Activated effector memory CD4-positive, alpha-beta T cell treated with Interleukin-2 at 50 U/mL for 16 hours (primary cell): ENCODE results near the gene RXFP1.

Source experiments
- DNase-seq: peaks from one replicate; pipeline ENCODE4 v3.0.0-alpha.2; 2020

RXFP1 gene

DNA sequence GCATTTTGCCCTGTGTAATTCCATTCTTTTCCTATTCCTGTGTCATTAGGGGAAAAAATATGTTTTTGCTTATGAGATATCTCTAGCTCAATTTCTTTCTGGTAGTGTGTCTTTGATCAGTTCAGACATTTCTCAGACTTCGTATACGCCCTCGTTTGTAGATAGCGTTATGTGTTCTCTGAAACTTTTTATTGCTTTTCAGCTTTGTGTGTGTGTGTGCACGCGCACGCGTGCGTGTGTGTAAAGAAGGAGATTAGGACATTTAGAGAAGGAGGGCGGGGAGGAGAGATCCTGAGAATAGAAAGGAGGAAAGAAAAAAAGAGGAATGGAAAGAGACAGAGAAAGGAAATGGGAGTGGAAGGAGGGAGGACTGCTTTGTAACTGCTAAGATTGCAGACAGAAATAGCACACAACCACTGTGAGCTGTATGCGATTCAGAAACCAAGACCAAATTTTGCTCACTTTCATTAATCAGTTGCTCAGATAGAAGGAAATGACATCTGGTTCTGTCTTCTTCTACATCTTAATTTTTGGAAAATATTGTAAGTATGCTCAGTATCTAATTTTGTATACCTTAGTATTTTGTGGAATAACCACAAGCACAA, at the start of gene RXFP1:
Gene RXFP1, plus strand, starts transcription at position 399 of the 605 bp plus-strand sequence. Its CDS starts 95 bp downstream, at position 494.
- DNase-seq = no peak

DNA sequence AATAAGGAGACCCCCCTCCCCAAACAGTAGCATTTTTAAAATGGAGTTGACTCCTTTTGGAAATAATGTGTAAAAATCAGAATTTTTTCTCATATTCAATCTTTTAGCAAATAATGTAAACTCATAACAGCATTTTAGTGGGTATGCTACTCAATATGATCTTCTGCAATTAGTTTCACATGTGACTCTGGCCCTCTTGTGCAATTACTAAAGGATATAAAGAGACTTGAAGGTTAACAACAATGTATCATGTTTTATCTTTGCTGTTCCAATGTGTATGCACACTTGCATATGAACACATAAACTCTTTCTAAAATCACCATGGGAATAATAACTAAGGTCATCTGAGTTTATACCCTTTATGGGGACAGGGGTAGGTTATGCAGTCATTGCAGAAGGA, 39.9 kb upstream of the RXFP1 start:
- no peak for DNase-seq

DNA sequence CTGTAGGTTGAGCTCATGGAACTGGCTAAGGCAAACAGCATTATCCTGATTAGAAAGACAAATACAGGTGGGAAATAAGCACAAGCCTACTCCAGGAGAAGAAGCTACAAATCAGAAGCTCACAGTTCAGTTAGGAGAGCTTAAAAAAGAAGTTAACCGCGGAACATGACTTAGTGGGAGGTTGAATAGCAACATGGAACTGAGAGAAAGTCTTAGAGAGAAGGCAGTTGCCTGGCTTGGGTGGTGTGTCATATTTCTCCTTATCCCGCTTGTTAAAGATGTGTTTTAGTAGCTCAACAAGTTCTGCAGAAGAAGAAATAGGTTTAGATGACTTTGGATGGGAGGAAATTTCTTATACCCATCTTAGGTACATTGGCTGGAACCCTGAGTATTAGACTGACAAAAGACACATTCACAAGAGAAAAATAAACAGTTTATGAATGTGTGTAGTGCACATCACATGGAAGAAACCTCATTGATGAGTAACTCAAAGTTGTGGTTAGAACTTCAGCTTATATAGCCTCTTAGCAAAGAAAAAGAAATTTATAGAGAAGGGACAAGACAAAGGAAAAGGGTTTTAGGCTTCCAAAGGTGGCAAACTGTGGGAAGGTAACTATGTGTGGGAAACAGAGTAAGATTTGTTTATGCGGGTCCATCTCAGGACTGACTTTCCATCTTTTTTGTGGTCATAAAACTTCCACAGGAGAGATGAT, 37.4 kb upstream of the RXFP1 start:
- no peak for DNase-seq

DNA sequence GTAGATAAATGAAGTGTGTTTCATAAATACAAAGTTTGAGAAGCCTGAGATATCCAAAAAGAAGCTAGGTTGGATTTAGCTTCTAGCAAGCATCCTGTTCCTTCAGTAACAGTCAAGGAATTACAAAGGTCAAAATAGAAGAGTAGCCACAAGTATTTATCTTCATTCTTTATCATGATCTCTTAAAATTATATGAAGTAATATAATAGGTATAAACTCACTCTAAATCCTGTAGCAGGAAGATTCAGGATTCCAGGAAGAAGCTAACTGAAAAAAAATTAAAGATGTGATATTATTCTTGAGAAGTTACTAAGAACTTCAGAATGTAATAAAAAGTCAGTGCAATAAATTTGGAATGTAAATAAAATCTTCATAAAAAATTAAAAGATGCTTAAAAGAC, 31.1 kb upstream of the RXFP1 start:
- no peak for DNase-seq

- no peak for DNase-seq
These were observed 29.3 kb upstream of the RXFP1 start for GRCh38 chr4:158492391-158492790.

- DNase-seq = no peak
These were observed 25.5 kb upstream of the RXFP1 start for GRCh38 chr4:158496030-158496741.

- no peak for DNase-seq
These were observed 21.6 kb upstream of the RXFP1 start for GRCh38 chr4:158500054-158500453.

DNA sequence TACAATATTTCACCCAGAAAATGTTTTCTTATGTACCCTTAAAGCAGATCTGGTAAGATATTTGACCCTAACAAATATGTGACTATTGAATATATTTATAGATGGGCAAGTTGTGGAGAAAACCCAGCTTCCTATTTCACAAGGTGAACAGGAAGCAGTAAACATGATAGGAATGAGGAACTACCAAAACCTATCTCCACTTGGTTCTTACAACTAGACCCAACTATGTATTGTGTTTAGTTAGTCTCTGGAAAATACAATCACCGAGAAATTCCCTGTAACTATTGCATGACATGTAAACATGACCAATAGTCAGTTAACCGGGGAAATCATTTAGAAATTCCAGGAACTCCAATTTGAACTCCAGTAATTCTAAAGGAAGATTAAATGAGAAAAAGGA, 8.4 kb upstream of the RXFP1 start:
- DNase-seq = no peak

DNA sequence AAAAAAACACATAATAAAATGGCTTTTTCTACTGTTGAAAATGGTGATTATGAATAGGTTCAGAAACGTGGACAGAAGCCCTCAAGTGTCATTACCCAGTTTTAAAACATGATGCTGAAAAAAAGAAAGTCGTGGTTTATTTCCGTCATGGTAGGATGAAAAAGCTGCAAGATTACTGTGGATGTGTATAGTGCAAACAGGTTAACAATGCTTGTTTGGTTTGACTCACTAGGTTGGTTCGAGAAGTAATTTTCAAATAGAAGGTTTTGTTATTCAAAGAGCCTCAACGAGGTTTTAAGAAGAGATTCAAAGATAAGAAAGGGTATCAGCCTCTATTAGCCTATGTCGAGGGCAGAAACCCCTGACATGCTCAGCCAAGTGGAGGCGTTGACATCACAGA, 2.5 kb upstream of the RXFP1 start:
- DNase-seq = no peak

DNA sequence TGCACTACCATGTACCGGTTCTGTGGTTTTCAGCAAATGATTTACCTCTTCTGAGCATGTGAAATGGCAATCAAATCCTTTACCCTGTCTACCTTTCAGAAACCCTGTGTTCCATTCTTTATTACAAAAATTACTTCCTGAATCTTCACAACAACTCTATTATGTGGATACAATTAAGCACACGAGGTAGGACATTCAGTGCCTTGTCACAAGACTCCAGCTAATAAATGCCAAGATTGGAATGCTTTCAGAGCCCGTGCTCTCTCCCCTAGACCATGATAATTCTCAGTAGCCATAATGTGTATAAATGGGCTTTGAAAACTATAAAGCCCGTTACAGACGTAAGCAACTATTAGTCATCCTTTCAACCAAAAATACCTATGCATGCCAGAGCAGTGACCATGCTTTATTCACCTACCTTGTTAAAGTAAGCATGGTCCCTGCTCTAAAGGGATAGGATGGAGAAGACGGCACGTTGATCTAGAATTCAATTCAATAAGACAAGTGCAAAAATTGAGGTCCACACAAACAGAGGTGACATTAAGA, 2.4 kb downstream of the RXFP1 start:
- no peak for DNase-seq

DNA sequence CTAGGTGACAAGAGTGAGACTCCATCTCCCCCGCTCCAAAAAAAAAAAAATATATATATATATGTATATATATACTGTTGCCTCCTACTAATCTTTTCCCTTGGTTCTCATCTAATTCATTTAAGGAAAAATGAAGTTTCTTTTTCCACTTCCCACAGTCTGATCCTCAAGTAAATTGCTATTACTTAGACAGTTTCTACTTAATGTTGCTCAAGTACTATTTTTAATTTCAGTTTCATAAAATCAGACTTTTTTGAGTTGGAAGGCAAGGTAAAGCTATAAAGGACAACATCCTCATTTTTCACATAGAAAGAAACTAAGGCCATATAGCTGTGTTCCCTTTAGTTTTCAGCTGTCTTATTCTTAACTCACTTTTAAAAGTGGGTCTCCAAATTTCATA, 5.8 kb downstream of the RXFP1 start:
- DNase-seq = no peak

- no peak for DNase-seq
These were observed 7.8 kb downstream of the RXFP1 start for GRCh38 chr4:158529505-158529904.

GRCh38 chr4:158530381-158530780, 8.7 kb downstream of the RXFP1 start:
- DNase-seq = no peak

- DNase-seq = no peak
These were observed 9.2 kb downstream of the RXFP1 start for GRCh38 chr4:158530898-158531297.

DNA sequence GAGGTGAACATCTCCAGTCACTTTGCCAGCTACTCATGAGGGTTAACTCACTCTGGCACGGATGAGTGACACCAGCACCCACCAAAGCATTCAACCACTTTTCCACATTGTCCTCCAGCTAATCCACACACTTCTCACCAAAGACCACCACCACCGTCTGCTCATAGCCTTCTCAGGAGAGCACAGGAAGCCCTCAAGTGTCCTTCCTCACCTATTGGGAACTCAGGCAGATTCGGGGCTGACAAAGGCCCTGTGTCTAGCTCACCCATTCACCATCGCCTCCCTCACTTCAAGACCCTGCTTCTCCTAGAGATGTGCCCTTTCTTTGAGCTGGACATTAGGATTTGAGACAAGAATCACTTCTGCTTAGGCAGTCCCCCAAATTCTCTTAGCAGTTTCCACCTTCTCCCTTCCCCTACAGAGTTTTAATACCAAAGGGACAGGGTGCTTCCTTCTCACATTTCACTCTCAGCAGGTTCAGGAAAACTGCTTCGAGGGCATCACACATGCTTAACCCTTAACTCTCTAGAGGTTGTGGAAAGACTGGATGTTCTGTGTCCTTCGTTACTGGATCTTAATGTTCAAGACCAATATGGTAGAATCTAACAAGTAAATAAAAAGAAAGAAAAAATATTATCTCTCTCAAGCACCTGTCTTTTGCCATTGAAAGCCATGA, 11.0 kb downstream of the RXFP1 start:
- no peak for DNase-seq

DNA sequence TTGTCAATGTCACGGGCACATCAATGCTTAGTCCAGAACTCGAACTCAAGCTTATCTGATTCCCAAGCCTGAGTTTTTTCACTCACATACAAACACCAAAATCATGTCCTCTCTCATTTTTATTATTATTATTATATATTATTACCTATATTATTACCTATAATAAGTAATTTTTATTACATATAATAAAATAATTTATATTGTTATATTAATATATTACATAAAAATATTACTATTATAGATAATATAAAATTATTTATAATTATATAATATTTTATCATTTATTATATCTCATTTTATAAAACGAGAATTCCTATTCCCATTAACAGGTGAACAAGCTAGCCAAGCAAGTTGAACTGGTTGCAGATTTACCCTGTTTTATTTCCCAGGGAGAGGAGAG, 13.0 kb downstream of the RXFP1 start:
- no peak for DNase-seq

DNA sequence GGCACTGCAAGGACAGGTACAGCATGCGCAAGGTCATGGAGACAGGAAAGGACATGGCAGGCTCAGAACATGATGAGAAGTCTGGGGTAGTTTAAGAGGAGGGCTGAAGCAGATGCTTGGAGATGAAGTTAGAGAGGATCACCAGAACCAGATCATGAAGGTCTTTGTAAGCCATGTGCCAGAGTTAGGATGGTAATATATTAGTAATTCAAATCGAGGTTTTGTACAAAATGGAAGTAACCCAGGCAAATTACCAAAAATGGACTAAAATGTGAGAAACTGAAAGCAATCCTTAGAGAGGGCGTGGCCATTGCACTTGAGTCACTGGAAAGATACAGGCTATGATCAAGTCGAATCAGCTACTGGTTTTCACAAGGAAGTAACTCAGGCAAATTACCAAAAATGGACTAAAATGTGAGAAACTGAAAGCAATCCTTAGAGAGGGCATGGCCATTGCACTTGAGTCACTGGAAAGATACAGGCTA, 13.5 kb downstream of the RXFP1 start:
- no peak for DNase-seq

- DNase-seq = no peak
These were observed 15.2 kb downstream of the RXFP1 start for GRCh38 chr4:158536833-158537232.

DNA sequence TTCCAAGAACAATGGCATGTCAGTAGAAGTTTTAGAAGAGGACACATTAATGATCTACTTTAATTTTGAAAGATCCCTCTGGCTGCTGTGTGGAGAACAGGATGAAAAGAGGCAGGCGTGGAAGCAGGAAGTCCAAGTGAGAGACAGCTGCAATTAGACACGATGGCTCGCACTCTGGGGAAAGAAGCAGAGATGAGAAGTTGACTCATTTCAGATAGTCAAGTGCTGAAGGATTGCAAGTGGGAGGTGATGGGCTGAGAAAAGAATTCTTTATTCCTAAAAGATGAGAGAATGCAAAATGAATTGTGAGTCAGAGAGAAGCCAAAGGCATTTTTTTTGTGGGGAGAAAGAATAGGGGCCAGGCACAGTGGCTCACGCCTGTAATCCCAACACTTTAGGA, 16.5 kb downstream of the RXFP1 start:
- DNase-seq = no peak

- no peak for DNase-seq
These were observed 17.2 kb downstream of the RXFP1 start for GRCh38 chr4:158538911-158539310.

- no peak for DNase-seq
These were observed 18.6 kb downstream of the RXFP1 start for GRCh38 chr4:158540125-158540907.

GRCh38 chr4:158541506-158541905, 19.8 kb downstream of the RXFP1 start:
- DNase-seq = no peak
